Tibial nerve (tissue), 3 donors: Measurements from ENCODE around the gene INPP4B.

Source experiments
- EP300 ChIP-seq, 2 donors: sonication (generic); formaldehyde crosslinking; IDR thresholded peaks; one replicate each; pipeline ENCODE4 v1.6.1; 2017; ENCODE audit warnings: antibody characterized with exemption in 2 of 2, mild to moderate bottlenecking in 1 of 2
- POLR2A ChIP-seq, 2 donors: fragments of 450-650 bp; IDR thresholded peaks; one replicate each; pipeline ENCODE4 v1.6.1; 2017; ENCODE audit warnings: antibody characterized with exemption in 2 of 2, mild to moderate bottlenecking in 2 of 2, moderate library complexity in 2 of 2

- TF ChIP-seq POLR2A (IDR thresholded peaks at IDR 0.05) (no peak), EP300 (IDR thresholded peaks at IDR 0.05) (no peak)
Measured at GRCh38 chr4:142563682-142564291, 282.3 kb downstream of the INPP4B start.
